Measurements from ENCODE around the gene ADAM10. TPM values are rescaled to one million over a fixed set of nuclear protein-coding genes. Genes with fewer than 3 reads are reported as not detected.

ADAM10 gene
- polyA plus RNA-seq, 1 of the 3 experiments (the other 2 are of a cell fraction): 83.5 TPM

DNA sequence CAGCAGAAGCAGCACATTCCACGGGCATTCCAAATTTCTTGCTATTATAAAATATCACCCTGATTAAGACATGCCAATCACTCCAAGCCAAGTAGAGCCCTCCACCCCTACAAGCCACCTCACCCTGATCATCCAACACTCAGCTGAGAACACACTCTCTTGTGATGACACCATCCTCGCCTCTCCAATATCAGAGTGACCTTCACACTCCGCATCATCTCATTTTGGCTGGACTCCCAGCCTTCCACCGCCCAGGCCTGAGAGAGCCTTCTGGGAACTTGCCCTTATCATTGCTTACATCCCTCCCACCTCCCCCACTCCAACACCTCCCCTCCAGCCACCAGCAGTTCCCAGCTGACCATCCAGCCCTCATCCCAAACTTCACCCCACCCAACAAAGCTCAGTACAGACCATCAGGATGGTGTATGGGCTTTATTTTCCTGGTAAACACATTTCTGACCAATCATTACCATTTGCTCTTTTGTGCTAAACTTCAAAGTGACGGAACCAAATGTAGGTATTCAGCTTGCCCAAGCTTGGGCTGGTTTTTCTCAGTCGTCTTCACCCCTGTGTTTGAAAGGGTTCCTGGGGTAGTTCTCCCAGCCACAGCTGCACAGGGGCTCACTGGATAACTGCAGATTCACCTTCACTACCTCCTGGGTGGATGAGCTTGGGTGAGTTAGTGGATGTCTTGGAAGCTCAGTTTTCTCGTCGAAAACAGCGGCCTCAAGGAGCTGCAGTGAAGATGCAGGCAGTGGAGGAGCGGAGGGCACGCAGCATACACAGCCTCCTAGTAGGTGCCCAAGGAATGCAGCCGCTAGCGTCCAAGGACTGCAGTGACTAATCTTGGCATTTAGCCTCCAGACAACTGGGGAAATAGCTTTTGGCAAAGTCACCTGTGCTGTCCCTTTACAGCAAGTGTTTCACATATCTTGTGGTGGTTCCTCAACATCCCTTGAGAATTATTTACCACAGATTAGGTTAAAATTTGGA, 202.6 kb downstream of the ADAM10 start (continued):
- TF ChIP-seq, protein P1, sequence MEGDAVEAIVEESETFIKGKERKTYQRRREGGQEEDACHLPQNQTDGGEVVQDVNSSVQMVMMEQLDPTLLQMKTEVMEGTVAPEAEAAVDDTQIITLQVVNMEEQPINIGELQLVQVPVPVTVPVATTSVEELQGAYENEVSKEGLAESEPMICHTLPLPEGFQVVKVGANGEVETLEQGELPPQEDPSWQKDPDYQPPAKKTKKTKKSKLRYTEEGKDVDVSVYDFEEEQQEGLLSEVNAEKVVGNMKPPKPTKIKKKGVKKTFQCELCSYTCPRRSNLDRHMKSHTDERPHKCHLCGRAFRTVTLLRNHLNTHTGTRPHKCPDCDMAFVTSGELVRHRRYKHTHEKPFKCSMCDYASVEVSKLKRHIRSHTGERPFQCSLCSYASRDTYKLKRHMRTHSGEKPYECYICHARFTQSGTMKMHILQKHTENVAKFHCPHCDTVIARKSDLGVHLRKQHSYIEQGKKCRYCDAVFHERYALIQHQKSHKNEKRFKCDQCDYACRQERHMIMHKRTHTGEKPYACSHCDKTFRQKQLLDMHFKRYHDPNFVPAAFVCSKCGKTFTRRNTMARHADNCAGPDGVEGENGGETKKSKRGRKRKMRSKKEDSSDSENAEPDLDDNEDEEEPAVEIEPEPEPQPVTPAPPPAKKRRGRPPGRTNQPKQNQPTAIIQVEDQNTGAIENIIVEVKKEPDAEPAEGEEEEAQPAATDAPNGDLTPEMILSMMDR (IDR thresholded peaks at IDR 0.05): 0 out of 2 replicates have a peak, but pooled peaks have one; percentile 8
- TF ChIP-seq FOSL2 (IDR thresholded peaks at IDR 0.05; ENCODE audit: borderline replicate concordance, low read depth): peak; percentile 94
- TF ChIP-seq SIN3A (IDR thresholded peaks at IDR 0.05; ENCODE audit: borderline replicate concordance, low read depth, low read length): no peak
- no peak for TF ChIP-seq NRF1 (IDR thresholded peaks at IDR 0.05; ENCODE audit: low read depth, low read length)
- no peak for TF ChIP-seq GATA2 (CRISPR knock-in tag; IDR thresholded peaks at IDR 0.05)
- no peak for TF ChIP-seq ELF1 (IDR thresholded peaks at IDR 0.05)
- no peak for TF ChIP-seq FOXJ3 (CRISPR knock-in tag; IDR thresholded peaks at IDR 0.05)
- TF ChIP-seq, protein P2, sequence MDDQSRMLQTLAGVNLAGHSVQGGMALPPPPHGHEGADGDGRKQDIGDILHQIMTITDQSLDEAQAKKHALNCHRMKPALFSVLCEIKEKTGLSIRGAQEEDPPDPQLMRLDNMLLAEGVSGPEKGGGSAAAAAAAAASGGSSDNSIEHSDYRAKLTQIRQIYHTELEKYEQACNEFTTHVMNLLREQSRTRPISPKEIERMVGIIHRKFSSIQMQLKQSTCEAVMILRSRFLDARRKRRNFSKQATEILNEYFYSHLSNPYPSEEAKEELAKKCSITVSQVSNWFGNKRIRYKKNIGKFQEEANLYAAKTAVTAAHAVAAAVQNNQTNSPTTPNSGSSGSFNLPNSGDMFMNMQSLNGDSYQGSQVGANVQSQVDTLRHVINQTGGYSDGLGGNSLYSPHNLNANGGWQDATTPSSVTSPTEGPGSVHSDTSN (IDR thresholded peaks at IDR 0.05): peak; percentile 85
- TF ChIP-seq FOXM1 (IDR thresholded peaks at IDR 0.05; ENCODE audit: low read depth): peak; percentile 23; the same call in 1 of the 2 replicates
- no peak for TF ChIP-seq CHD2 (IDR thresholded peaks at IDR 0.05; ENCODE audit: low read length, partially characterized antibody)
- no peak for TF ChIP-seq GABPA (IDR thresholded peaks at IDR 0.05; ENCODE audit: low read depth)
- no peak for TF ChIP-seq RAD21 (IDR thresholded peaks at IDR 0.05; ENCODE audit: low read length)
- no peak for TF ChIP-seq MXI1 (IDR thresholded peaks at IDR 0.05; ENCODE audit: low read depth, low read length)
- TF ChIP-seq, protein P3, sequence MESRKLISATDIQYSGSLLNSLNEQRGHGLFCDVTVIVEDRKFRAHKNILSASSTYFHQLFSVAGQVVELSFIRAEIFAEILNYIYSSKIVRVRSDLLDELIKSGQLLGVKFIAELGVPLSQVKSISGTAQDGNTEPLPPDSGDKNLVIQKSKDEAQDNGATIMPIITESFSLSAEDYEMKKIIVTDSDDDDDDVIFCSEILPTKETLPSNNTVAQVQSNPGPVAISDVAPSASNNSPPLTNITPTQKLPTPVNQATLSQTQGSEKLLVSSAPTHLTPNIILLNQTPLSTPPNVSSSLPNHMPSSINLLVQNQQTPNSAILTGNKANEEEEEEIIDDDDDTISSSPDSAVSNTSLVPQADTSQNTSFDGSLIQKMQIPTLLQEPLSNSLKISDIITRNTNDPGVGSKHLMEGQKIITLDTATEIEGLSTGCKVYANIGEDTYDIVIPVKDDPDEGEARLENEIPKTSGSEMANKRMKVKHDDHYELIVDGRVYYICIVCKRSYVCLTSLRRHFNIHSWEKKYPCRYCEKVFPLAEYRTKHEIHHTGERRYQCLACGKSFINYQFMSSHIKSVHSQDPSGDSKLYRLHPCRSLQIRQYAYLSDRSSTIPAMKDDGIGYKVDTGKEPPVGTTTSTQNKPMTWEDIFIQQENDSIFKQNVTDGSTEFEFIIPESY (IDR thresholded peaks at IDR 0.05; ENCODE audit: borderline replicate concordance, low read depth): peak; percentile 52; the same call in 1 of the 2 replicates
- TF ChIP-seq RCOR1 (IDR thresholded peaks at IDR 0.05; ENCODE audit: low read length): no peak
- TF ChIP-seq, protein P4, sequence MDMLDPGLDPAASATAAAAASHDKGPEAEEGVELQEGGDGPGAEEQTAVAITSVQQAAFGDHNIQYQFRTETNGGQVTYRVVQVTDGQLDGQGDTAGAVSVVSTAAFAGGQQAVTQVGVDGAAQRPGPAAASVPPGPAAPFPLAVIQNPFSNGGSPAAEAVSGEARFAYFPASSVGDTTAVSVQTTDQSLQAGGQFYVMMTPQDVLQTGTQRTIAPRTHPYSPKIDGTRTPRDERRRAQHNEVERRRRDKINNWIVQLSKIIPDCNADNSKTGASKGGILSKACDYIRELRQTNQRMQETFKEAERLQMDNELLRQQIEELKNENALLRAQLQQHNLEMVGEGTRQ (IDR thresholded peaks at IDR 0.05; ENCODE audit: borderline replicate concordance, low read depth, low read length): no peak
- TF ChIP-seq SMC3 (IDR thresholded peaks at IDR 0.05; ENCODE audit: low read depth, low read length): no peak
- TF ChIP-seq EP300 (IDR thresholded peaks at IDR 0.05; ENCODE audit: borderline replicate concordance in 1 of 2, low read depth in 1 of 2, low read length in 1 of 2): peak in 1 of 2 experiments; percentile 83; a peak in 2 of 4 replicates
- TF ChIP-seq IRF3 (IDR thresholded peaks at IDR 0.05; ENCODE audit: low read depth, low read length): no peak

All from SK-N-SH (cell line).